ENCODE data around the gene PDPN.

PDPN gene

GRCh38 chr1:13550663-13551062 lies 33.0 kb upstream of the PDPN start:
- H3K4me1 ChIP-seq (ENCODE audit: control insufficient read depth, low read length): no peaks in the 10 kb centered on the region
- H3K27me3 ChIP-seq (ENCODE audit: control insufficient read depth, low read length): no peaks in the 10 kb centered on the region
- H3K79me2 ChIP-seq (ENCODE audit: control insufficient read depth, low read length): no peaks in the 10 kb centered on the region
- no peaks in the 10 kb centered on the region for H3F3A ChIP-seq (ENCODE audit: control insufficient read depth, insufficient read depth)
- H4K20me1 ChIP-seq (ENCODE audit: control insufficient read depth, insufficient read depth, low read depth, low read length): no peaks in the 10 kb centered on the region
- no peaks in the 10 kb centered on the region for H3K36me3 ChIP-seq (ENCODE audit: control insufficient read depth, low read length)
- no peaks in the 10 kb centered on the region for H3K9me2 ChIP-seq (replicated peaks; ENCODE audit: control insufficient read depth, low read length)
- no peak overlapping the region for H3K27ac ChIP-seq (ENCODE audit: low read depth, low read length)
- H3K9me3 ChIP-seq (ENCODE audit: control insufficient read depth, insufficient read depth, low read length): no peaks in the 10 kb centered on the region
- no peak overlapping the region for H3K4me2 ChIP-seq (ENCODE audit: low read length)
- H3K4me3 ChIP-seq (ENCODE audit: low read length): no peak overlapping the region
- TF ChIP-seq CTCF (IDR thresholded peaks at IDR 0.05; ENCODE audit: low read depth, low read length, poor library complexity, severe bottlenecking) (no peak), EZH2phosphoT487 (IDR thresholded peaks at IDR 0.05; ENCODE audit: borderline replicate concordance, low read length) (no peak)

- H3K4me2 ChIP-seq (ENCODE audit: low read length): no peak overlapping the region
- no peaks in the 10 kb centered on the region for H3K9me3 ChIP-seq (ENCODE audit: control insufficient read depth, insufficient read depth, low read length)
- no peaks in the 10 kb centered on the region for H3F3A ChIP-seq (ENCODE audit: control insufficient read depth, insufficient read depth)
- H3K36me3 ChIP-seq (ENCODE audit: control insufficient read depth, low read length): no peaks in the 10 kb centered on the region
- H3K4me3 ChIP-seq (ENCODE audit: low read length): no peak overlapping the region
- no peaks in the 10 kb centered on the region for H3K79me2 ChIP-seq (ENCODE audit: control insufficient read depth, low read length)
- H3K27me3 ChIP-seq (ENCODE audit: control insufficient read depth, low read length): peaks cover 6% of the 10 kb centered on the region; the same call in 1 of the 2 replicates
- H3K4me1 ChIP-seq (ENCODE audit: control insufficient read depth, low read length): no peaks in the 10 kb centered on the region
- H3K9me2 ChIP-seq (replicated peaks; ENCODE audit: control insufficient read depth, low read length): no peaks in the 10 kb centered on the region
- TF ChIP-seq CTCF (IDR thresholded peaks at IDR 0.05; ENCODE audit: low read depth, low read length, poor library complexity, severe bottlenecking) (no peak), EZH2phosphoT487 (IDR thresholded peaks at IDR 0.05; ENCODE audit: borderline replicate concordance, low read length) (no peak)
- no peaks in the 10 kb centered on the region for H4K20me1 ChIP-seq (ENCODE audit: control insufficient read depth, insufficient read depth, low read depth, low read length)
- no peak overlapping the region for H3K27ac ChIP-seq (ENCODE audit: low read depth, low read length)
Observed at GRCh38 chr1:13554798-13555197, 28.8 kb upstream of the PDPN start.

DNA sequence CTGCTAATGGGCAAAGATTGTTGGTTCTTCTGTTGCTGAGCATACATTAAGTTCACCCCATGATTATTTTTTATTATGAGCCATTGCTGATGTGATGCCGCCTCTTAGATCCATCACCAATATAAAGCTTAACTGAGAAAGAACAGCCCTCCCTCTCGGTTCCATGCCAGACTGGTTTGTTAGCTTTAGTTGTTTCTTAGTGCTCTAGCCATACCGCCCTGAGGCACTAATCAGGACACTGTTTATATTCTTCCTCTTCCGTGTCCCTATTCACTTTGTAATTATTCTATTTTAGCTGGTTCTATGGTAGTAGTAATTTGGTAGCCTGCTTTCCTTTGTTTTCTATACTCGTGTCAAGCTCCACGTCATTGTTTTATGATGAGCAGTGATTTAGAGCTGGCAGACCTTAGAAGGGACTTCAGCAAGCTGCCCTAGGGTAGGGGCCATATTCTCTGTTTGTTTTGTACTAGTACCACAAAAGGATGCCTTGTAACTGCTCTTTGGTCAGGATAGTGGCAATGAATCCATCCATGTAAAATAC lies 27.3 kb upstream of the PDPN start:
- Histone ChIP-seq H3K27ac (ENCODE audit: low read depth, low read length) (no peak overlapping the region), H3K4me1 (ENCODE audit: control insufficient read depth, low read length) (no peaks in the 10 kb centered on the region), H3K4me3 (ENCODE audit: low read length) (no peak overlapping the region), H3K4me2 (ENCODE audit: low read length) (no peak overlapping the region), H3F3A (ENCODE audit: control insufficient read depth, insufficient read depth) (no peaks in the 10 kb centered on the region), H3K9me3 (ENCODE audit: control insufficient read depth, insufficient read depth, low read length) (no peaks in the 10 kb centered on the region), H3K36me3 (ENCODE audit: control insufficient read depth, low read length) (no peaks in the 10 kb centered on the region), H4K20me1 (ENCODE audit: control insufficient read depth, insufficient read depth, low read depth, low read length) (no peaks in the 10 kb centered on the region), H3K9me2 (replicated peaks; ENCODE audit: control insufficient read depth, low read length) (no peaks in the 10 kb centered on the region), H3K27me3 (ENCODE audit: control insufficient read depth, low read length) (peaks cover 6% of the 10 kb centered on the region; the same call in 1 of the 2 replicates), H3K79me2 (ENCODE audit: control insufficient read depth, low read length) (no peaks in the 10 kb centered on the region)
- TF ChIP-seq EZH2phosphoT487 (IDR thresholded peaks at IDR 0.05; ENCODE audit: borderline replicate concordance, low read length) (no peak), CTCF (IDR thresholded peaks at IDR 0.05; ENCODE audit: low read depth, low read length, poor library complexity, severe bottlenecking) (no peak)

Data from DOHH2 (cell line).